HG02938 (cell line): ENCODE data around the gene PNPLA7.
"Not testable (repeated sequence)": the region's sequence is repeated elsewhere in the genome, so short reads cannot be mapped to it uniquely, and the experiment has no call there.

Source experiments
- ATAC-seq: cut with Tn5 transposase; IDR thresholded peaks from one replicate; pipeline ENCODE4 v1.9.1; 2021; ENCODE audit warnings: mild to moderate bottlenecking, moderate library complexity; ENCODE audit not compliant: unreplicated experiment

Gene PNPLA7

DNA sequence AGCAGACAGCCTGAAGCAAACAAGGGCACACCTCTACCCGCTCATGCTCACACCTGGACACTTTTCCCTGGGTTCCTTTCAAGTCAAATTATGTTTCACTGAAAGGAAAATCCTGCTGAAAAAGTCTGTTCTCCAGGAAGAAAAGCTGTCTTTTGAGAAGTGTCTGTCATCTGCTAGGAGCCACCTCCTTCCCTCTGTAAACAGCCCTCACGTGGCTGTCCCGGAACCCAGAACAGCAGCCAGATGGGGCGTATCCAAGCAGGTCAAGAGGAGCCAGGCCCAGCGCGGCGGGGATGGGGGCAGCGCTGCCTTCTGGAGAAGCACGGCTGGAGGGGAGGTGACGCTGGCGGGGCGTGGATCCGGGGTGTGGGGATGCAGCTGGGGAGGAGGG, at the start of gene PNPLA7:
Gene PNPLA7 (minus strand): TSS at position 172 of the 391 bp plus-strand sequence. CDS start 205 bp downstream, outside the sequence.
- ATAC-seq = no peak

DNA sequence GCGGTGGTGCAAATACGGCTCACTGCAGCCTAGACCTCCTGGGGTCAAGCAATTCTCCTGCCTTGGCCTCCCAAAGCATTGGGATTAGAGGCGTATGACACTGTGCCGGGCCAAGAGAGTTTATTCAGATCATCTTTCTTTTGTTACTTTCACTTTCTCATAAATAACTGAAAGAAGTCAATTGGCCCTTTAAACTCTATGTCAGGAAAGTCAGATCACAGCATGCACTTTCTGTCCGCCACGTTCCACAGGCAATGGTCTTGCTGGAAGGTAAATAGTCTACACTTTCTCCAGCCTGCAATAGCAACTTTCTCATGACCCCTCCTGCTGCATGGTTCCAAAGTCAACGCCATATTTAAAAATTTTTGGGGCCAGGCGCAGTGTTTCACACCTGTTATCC, 48.7 kb upstream of the PNPLA7 start:
- no peak for ATAC-seq

DNA sequence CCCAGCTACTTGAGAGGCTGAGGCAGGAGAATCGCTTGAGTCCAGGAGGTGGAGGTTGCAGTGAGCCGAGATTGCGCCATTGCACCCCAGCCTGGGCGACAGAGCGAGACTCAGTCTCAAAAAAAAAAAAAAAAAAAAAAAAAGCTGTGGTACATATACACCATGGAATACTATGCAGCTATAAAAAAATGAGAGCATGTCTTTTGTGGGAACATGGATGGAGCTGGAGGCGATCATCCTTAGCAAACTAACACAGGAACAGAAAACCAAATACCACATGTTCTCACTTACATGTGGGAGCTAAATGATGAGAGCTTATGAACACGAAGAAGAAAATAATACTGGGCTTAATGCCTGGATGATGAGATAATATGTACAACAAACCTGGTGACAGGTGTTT, 46.4 kb upstream of the PNPLA7 start:
- ATAC-seq = not testable (repeated sequence)

DNA sequence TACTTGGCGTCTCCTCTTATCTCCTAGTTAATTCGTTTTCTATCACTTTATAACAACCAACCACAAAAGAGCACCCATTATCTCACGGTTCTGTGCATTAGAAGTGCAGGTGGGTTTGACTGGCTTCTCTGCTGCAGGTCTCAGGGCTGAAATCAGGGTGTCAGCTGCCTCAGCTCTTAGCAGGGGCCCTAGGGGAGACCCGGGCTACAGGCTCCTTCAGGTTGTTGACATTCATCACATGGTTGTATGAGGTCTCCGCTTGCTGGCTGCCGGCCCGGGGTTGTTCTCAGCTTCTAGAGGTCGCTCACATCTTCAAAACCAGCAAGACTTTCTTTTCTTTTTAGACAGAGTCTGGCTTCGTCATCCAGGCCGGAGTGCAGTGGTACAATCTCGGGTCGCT, 43.0 kb upstream of the PNPLA7 start:
- no peak for ATAC-seq

DNA sequence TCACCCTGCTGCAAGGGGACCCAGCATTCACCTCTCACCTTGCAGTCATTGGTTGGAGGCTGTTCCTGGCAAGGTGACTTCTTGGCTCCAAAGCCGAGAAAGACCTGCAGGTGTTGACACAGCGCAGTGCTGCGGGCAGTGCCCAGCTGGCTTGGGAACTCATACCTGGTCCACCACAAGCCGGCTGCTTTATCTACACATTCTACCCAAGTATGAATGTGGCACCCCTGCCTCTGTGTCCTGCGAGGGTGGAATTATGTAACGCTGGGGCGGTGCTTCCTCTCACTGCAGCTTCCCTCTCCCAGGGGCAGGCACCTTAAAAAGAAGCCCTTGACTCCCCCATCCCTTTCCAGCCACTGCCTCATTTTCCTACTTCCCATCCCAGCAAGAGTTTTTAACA, 42.6 kb upstream of the PNPLA7 start:
- no peak for ATAC-seq

DNA sequence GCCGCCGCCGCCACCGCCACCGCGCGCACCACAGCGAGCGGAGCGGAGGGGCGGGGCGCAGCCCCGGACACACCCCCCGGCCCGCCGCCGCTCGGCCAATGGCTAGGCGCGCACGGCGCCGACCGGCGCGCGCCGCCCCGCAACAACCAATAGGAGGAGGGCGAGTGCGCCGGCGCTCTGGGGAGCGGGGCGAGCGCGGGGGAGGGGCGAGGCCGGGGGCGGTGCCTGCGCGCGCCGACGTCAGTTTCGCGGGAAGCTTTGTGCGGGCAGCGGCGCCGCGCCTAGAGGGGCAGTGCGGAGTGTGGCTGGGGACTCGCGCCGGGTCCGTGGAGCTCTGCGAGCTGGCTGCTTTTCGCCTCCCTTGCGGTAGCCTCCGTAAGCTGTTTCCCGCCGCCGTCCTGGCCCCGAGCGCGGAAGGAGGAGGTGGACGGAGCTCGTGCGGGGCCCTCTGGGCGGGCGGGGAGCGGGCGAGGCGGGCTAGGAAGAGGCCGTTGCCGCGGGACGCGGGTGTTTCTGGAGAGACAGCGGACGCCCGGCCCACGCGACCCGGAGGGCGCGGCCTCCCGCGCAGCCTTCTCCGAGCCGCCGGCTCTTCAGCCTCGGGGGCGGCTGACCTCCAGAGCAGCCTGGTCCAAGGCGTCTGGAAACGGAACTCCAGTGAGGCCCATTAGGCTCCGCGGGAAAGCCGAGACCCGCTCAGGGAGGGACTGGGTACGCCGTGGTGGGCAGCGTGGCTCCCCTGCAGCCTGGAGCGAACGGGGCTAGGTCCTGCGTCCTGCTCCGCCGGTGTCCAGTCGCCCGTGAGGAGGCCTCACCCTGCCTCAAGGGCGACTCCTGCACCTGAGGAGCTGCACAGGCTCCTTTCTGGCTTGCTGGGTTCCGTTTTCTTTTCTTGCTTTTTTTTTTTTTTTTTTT, 40.5 kb upstream of the PNPLA7 start, which contains the start of gene ZMYND19:
Gene ZMYND19 (minus strand): TSS at position 44 of the 915 bp plus-strand sequence. CDS start 249 bp downstream, outside the sequence.
- ATAC-seq = peak; percentile 69

DNA sequence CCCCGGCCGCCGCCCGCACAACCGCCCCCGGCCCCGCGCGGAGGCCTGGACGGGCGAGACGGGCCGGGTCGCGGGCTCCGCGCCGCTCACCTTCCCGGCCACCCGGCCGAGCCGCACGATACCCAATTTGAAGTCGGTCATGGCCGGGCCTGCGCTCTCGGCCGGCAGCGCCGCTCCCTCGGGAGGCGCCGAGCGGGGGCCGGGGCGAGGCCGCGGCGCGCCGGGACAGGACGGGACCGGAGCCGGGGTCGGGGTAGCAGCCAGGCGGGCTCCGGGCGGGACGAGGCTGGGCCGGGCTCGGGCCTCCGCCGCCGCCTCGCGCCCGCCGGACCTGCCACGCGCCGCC, 39.9 kb upstream of the PNPLA7 start:
- ATAC-seq = no peak

DNA sequence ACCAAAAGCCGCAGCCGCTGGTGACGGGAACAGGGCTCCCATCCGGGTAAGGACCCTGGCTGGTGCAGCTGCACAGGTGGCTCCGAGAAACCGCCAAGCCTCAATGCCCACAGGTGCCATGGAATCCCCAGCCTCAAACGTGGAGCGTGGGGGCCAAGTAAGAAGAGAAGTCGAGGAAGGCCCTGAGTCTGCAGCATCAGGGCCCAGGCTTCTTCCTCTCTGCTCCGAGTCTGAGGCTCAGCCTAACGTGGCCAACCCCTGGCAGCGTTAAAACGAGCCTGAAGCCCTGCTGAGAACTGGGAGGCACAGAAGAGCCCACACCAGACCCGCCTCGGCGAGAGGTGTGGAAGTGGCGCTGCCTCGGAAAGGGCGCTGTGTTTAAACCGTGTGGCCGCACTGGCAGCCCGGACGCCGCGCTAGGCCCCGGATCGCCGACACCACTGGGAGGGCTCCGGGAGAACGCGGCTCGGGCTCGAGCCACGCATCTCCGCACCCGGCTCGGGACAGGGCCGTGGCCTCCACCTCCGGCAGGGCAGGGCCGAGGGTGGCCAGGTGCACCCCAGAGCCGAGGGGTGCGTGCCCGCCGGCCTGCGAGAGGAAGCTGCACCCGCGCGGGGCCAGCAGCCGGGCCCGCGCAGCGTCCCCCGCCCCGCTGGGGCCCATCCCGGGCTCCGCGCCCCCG, 39.4 kb upstream of the PNPLA7 start:
- ATAC-seq = peak; percentile 20

DNA sequence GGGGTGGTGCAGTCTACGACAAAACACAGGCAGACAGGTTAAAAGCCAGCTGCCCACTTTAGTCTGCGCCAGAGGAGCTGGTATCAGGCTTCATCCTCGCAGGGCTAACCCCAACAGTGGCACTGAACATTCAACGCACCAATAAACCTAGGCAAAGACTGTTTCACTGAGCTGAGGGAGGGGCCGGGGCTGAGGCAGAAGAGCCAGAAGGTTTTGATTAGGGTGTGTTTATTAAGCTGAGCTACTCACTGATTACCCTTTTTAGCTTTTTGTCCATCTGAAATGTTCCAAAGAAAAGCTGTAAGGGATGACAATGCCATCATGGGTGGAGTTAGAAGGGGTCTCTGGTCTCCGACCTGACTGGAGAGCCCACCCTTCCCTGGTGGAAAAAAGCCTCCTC, 38.7 kb upstream of the PNPLA7 start:
- no peak for ATAC-seq

DNA sequence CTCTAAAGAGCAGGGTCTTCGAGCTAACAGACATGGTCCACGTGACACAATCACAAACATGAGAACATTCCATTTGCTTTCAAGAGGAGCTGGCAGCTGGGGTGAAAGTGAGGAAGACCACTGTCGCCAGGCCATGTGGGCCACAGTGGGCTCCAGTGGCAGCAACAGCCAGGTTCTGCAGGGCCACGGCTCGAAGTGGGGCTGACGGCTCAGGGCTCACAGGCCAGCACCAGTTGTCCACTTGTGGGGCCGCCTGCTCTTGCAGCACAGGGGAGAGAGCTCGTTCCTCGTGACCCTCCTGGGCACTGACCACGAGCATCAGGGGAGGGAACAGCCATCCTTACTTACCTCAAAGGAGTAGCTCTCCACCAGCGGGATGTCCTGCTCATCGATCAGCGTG, 38.1 kb upstream of the PNPLA7 start:
- ATAC-seq = no peak

DNA sequence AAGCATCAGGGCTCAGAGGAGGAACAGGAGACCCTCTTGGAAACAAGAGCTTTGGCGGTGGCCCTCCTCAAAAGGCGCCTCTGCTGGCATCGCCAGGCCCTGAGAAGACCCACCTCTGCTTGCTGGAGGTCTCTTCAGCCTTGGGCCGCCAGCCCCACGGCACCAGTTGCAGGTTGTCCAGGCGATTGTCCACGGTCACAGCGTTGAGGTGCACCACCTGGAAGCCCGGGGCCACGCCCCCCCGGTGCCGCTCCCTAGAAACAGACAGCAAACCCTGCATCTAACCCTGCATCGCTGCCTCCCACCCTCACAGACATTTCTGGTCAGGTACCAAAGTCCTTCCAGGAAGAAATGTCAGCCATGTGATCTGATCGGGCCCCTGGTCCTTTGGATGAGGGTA, 36.7 kb upstream of the PNPLA7 start:
- no peak for ATAC-seq

DNA sequence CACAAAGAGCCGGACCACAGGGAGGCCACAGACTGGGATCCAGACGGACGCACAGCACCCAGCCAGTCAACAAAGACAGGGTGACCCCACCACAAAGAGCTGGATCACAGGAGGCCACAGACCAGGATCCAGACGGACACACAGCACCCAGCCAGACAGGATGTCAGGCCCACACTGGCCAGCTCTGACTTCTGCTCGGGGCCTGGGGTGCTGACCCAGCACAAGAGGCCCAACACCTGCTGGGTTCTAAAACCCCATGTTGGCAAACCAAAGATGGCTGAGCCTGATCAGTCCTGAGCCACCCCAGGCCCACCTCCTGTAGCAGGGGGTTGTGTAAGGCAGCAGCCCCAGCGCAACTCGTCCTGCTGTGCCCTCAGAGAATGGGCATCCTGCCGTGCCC, 33.8 kb upstream of the PNPLA7 start:
- no peak for ATAC-seq

DNA sequence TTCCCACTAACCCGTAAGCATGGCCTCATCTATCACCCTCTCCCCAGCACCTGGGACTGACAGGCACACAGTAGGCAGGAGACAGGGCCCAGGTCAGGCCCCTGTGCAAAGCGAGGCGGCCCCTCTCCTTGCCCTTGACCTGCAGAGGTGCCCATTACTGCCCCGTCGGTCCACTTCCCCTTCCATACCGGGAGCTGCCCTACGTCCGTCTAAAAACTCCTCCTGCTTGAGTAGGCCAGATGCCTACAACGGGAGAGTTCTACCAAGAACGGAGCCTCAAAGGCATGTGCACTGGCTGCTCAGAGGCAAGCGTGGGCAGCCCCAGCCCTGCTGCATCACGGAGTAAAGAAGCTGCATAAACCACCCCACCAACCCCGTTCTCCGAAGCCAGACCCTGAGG, 33.1 kb upstream of the PNPLA7 start:
- no peak for ATAC-seq

DNA sequence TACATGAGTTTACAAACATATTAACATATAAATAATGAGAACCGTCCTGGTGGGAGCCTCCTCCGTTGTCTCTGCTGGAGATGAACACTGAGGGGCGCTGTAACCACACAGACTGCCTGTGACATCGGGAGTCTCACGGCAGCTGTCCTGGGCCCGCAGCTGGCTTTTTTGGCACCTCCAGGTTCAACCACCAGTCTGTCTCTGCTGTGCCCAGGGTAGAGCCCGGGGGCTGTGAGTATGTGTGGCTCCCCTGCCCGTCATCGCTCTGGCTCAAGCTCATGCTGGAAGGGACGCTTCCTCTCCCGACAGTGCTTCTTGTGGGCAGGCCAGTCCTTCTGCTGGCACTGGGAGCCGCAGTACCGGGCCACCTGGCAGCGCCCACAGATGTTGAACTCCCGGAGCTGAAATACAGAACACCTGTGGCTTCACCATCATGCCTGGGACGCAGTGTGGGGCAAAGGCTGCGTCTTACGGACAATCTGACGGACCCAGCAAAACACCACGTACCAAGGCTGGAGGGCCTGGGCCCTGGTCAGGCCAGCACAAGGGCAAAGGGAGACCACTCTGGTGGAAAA, 32.2 kb upstream of the PNPLA7 start:
- ATAC-seq = no peak

DNA sequence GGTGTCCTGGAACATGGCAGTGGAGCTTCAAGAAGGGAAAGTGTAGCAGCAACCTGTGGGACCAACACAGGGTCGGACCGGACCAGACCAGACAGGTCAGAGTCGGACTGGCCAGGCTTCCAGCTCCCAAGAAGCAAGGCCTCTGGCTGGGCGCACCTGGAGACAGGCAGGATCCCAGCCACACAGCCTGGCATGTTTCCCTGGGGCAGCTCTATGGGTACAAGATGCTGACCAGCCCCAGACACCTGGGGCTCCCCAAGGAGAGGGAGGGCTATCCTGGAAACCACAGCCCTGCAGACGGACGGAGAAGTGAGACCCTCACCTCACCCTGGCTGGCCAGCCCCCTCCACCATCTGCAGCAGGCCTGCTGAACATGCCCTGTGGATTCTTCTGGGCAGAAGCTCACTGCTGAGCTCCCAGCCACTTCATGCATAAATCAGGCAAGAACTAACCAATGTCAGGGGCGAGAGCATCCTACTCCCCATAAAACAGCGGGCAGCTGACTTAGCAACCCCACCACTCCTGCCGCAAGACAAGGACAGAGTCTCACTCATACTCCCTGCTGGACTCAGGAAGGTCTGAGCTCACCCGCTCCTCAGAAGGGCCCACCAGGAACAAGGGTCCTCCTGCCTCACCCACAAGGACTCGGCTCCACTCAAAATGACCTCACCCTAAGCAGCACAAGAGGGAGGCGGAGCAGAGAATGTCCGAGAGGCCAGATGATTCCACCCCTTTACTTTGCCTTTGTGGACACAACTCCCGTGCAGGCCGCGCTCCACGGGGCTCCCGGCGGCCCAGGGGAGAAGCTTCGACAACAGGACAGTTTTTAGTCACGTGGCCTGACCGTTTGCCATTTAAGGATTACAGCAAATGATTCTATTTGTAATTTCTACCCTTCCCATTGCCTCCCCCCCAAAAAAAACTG, 31.4 kb upstream of the PNPLA7 start:
- ATAC-seq = no peak

DNA sequence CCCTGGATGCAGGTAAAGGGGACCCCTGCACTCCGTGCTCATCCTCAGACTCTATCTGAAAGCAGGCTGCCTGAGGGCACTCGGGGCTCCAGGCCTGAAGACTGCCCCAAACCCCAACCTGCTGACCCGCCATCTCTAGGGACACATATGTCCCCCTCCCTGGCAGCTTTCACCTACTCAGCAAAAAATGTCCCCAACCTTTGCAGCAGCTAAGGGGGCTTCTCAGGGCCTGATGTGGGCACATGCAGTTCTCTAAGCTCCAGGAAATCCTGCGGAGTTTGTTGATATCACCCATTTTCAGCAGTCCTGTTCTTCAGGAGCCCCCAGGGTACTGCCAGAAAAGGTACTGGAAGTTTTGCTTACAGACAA, 30.7 kb upstream of the PNPLA7 start:
- no peak for ATAC-seq

DNA sequence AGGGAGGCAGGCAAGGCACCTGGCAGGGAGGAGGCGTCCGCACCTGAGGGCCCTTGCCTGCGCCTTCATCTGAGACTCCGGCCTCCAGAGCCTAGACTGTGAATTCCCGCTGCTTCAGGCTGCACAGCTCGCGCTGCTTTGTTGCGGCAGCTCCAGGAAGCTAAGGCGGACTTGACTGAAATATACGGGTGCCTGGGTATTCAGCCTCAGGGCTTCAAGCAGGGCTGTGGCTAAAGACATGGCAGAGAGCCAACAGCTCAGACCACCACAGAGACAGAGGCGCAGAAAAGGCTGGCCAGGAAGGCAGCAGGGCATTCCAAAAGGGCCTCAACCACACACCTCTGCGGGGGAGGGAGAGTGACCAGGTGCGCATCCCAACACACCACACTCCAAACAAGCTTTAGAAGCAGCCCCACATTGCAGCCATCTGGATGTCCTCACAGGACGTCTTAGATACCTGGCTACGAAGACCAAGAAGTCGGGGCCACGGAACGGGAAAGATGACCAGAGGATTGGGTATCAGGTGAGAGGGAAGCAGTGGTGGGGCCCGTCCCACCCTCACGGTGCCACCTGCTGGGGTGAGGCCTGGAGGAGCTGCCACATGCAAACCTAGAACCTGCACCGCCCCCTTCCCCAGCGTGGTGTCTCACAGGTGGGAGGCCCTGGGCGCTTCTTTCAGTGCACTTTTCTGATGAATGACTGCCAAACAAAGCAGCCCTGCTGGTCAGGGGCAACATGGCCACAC, 30.2 kb upstream of the PNPLA7 start:
- ATAC-seq = no peak

DNA sequence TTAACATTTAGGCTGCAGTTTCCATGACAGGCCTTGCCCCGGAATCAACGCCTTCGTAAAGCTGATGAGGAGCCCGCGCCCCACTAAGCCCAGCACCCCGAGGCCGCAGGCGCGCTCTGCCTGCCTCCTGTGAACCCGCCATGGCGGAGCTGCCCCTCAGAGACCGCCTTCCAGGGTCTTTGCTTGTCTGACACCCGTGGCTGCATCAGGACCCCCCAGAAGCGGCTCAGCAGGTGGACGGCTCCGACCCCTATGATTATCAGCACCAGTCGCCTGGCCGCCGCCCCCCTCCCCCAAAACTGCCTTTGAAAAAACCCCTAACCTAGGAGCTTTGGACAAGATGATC, 29.0 kb upstream of the PNPLA7 start:
- ATAC-seq = no peak

DNA sequence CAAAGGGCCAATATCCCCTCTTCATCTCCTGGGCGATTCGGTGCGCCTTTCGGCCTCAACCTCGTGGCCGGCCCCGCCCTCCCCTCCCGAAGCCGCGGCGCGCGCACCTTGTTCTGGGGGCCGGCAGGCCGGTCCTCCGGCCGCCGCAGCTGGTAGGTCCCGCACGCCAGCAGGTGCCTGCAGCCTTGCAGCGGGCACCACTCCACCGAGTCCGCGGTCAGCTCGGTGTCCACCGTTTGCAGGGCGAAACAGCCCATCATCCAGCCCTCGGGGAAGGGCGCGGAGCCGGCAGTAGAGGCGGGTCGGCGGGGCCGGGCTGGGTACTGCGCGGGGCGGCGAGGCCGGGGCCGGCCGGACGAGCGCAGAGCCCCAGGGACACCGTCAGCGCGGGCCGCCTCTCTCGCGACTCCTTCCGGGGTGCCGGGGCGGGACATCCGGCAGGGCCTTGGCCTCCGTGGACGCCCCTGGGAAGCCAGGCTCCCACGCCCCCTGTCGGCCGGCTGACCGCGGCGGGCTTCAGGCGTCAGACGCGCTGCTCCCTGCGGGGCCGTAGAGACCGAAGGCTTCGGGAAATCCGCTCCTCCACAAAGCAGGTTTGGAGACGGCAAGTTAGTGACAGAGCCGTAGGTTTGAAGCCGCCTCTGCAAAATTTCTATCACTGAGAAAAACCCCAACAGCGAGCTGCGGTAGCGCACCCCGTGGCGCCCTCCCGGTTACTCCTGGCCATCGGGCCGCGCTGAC, 28.5 kb upstream of the PNPLA7 start, which contains the start of gene DPH7:
Gene DPH7 (minus strand): TSS at position 408 of the 741 bp plus-strand sequence. CDS start 148 bp downstream, at position 260.
- peak; percentile 74 for ATAC-seq
